Epithelial cell of esophagus (primary cell): Measurements from ENCODE around the gene DLG4.

Experiments used
- DNase-seq: peaks from one replicate; pipeline ENCODE4 v3.0.0; 2010; ENCODE audit warnings: low read depth
- H3K4me3 ChIP-seq: 2 replicates; pipeline ENCODE4 v1.5.1; 2011; ENCODE audit warnings: mild to moderate bottlenecking, low read length, control low read depth
- TF ChIP-seq, protein P1 (sequence below): IDR thresholded peaks from 2 replicates; pipeline ENCODE4 v1.5.1; 2011; ENCODE audit warnings: low read depth, mild to moderate bottlenecking, low read length, control low read depth, inconsistent platforms; ENCODE audit not compliant: insufficient read depth; ENCODE audit errors: missing control alignments

The DLG4 gene

GRCh38 chr17:7204828-7205461 is 14.7 kb downstream of the DLG4 start:
- TF ChIP-seq, protein P1, sequence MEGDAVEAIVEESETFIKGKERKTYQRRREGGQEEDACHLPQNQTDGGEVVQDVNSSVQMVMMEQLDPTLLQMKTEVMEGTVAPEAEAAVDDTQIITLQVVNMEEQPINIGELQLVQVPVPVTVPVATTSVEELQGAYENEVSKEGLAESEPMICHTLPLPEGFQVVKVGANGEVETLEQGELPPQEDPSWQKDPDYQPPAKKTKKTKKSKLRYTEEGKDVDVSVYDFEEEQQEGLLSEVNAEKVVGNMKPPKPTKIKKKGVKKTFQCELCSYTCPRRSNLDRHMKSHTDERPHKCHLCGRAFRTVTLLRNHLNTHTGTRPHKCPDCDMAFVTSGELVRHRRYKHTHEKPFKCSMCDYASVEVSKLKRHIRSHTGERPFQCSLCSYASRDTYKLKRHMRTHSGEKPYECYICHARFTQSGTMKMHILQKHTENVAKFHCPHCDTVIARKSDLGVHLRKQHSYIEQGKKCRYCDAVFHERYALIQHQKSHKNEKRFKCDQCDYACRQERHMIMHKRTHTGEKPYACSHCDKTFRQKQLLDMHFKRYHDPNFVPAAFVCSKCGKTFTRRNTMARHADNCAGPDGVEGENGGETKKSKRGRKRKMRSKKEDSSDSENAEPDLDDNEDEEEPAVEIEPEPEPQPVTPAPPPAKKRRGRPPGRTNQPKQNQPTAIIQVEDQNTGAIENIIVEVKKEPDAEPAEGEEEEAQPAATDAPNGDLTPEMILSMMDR, result no peak
- DNase-seq, result peak; percentile 62
- peak overlapping the region; percentile 45 for H3K4me3 ChIP-seq

GRCh38 chr17:7204336-7204735 is 15.3 kb downstream of the DLG4 start:
- H3K4me3 ChIP-seq, result no peak overlapping the region
- no peak for DNase-seq
- TF ChIP-seq, protein P1, result no peak

DNA sequence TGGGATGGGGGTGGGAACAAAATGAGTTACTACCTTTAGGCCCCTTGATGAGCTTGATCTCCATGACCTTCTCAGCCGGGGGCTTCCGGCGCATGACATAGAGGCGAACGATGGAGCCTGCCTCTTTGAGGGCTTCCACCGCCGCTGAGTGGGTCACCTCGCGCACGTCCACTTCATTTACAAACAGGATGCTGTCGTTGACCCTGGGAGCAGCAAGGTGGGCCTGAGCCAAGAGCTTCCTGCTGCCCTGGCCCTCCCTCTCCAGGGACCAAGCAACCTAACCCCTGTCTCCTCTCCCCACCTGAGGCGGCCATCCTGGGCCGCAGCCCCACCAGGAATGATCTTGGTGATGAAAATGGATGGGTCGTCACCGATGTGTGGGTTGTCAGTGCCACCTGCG is 16.2 kb downstream of the DLG4 start:
- TF ChIP-seq, protein P1, result no peak

DNA sequence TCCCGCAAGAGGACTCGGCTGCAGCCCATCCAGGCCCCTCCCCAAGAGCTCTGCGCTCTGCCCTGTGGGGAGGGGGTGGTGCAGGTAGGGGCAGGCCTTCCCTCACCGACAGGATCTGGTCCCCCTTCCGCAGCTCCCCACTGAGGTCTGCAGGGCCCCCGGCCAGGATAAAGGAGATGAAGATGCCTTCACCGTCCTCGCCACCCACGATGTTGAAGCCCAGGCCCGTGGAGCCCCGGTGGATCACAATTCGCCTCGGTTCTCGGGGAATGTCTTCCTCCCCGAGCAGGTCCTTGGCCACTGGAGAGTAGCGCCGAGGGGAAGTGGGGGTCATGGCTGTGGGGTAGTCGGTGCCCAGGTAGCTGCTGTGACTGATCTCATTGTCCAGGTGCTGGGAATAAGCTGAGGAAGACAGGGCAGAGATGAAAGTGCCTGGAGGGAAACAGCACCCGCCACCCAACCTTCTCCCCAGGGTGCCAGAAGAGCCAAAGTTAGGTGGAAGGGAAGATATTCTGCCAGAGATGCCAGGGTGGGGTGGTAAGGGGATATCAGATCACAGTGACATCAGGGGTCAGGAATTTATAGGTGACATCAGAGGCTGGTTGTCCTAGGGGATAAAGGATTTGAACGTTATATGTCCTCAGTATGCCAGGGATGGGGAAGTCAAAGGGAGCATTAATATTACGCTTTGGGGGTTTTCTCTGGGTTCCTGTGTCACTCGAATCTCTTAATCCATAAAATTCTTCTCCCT is 22.8 kb downstream of the DLG4 start:
- no peak overlapping the region for H3K4me3 ChIP-seq
- DNase-seq, result no peak
- TF ChIP-seq, protein P1, result no peak

More for the DNA sequence above, 16.2 kb downstream of the DLG4 start:
- H3K4me3 ChIP-seq, result no peak overlapping the region
- DNase-seq, result no peak

DNA sequence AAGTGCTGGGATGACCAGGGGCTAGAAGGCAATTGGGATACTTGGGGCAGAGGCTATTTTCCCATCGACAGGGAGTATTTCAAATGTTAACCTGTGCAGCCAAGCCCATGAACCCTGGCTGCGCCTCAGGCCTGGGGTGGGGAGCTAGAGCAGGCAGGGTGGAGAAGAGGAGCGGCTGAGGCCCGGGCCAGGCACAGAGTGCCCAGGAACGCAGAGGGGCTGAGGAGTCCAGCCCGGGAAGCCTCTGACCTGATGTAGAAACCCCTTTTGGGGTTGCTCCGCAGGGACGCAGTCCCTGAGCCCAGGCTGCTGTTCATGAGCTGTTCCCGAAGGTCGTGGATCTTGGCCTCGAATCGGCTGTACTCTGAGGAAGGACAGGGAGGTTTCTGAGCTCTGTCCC is 23.7 kb downstream of the DLG4 start:
- no peak for DNase-seq
- TF ChIP-seq, protein P1, result no peak
- no peak overlapping the region for H3K4me3 ChIP-seq

- TF ChIP-seq, protein P1, result no peak
- DNase-seq, result no peak
- H3K4me3 ChIP-seq, result no peak overlapping the region
These were observed 27.2 kb downstream of the DLG4 start for GRCh38 chr17:7192271-7192937.
